GM12878 (cell line): ENCODE results near the gene PSAT1. TPM values are rescaled to one million over a fixed set of nuclear protein-coding genes. Genes with fewer than 3 reads are reported as not detected.

Source experiments
- ATAC-seq: fragments of 200-7000 bp; cut with Tn5 transposase; 3 replicates; pipeline ENCODE4 v1.9.1; 2020; ENCODE audit warnings: mild to moderate bottlenecking, moderate library complexity
- BruUV-seq: library from RNA; stranded (reverse); fragments of 400-500 nt; replicated peaks from 2 replicates; lab custom pipeline; 2021; lab: Mats Ljungman, UMichigan
- CTCF ChIA-PET: fragments of 300-600 bp; sonication (Branson Sonifier 250); formaldehyde crosslinking; extraction: SDS; loops from one replicate; lab custom pipeline; 2021; ENCODE audit warnings: inconsistent platforms; lab: Yijun Ruan, JAX
- POLR2A ChIA-PET: fragments of 350-600 bp; formaldehyde crosslinking; extraction: SDS; loops from one replicate; lab custom pipeline; 2021; ENCODE audit warnings: inconsistent platforms; lab: Charles Lee
- RAD21 ChIA-PET: fragments of 300-600 bp; sonication (Branson Sonifier 250); formaldehyde crosslinking; loops from one replicate; lab custom pipeline; 2023; ENCODE audit warnings: antibody characterized with exemption; ENCODE audit not compliant: unreplicated experiment; lab: Charles Lee
- SMC1A ChIA-PET: fragments of 300-600 bp; sonication (Branson Sonifier 250); formaldehyde crosslinking; loops from one replicate; lab custom pipeline; 2023; ENCODE audit not compliant: unreplicated experiment, uncharacterized antibody; lab: Charles Lee
- DNase-seq: peaks from one replicate; pipeline ENCODE4 v3.0.0-alpha.2; 2011; ENCODE audit warnings: low read depth, low spot score
- FAIRE-seq: peaks from 3 replicates; lab custom pipeline; 2011; peaks lifted over from hg19 to GRCh38; lab: Jason Lieb, UNC
- H2AFZ ChIP-seq: 2 replicates; pipeline ENCODE4 v1.6.0; 2011; ENCODE audit warnings: low read depth, low read length, control low read depth; ENCODE audit not compliant: control insufficient read depth
- H3K27ac ChIP-seq: 2 replicates; pipeline ENCODE4 v1.5.1; 2011; ENCODE audit warnings: control low read depth; ENCODE audit not compliant: control insufficient read depth, insufficient read depth
- H3K27me3 ChIP-seq, 2 experiments: replicated peaks in 1 of 2; 2 replicates each; pipeline versions ENCODE4 v1.6.0 to v1.6.1; 2011; ENCODE audit warnings: low read length in 1 of 2; ENCODE audit not compliant: control insufficient read depth in 2 of 2, insufficient read depth in 2 of 2
- H3K36me3 ChIP-seq, 2 experiments: 2 replicates each; pipeline ENCODE4 v1.5.1; 2011; ENCODE audit warnings: low read length in 1 of 2; ENCODE audit not compliant: control insufficient read depth in 2 of 2, insufficient read depth in 2 of 2
- H3K4me1 ChIP-seq: 2 replicates; pipeline ENCODE4 v1.6.1; 2011; ENCODE audit warnings: mild to moderate bottlenecking, low read length, moderate library complexity, mixed read lengths; ENCODE audit not compliant: control insufficient read depth, insufficient read depth
- H3K4me2 ChIP-seq: 2 replicates; pipeline ENCODE4 v1.6.0; 2011; ENCODE audit warnings: control low read depth; ENCODE audit not compliant: control insufficient read depth, insufficient read depth
- H3K4me3 ChIP-seq: fragments of 200-600 bp; sonication (generic); 2 replicates; pipeline ENCODE4 v1.5.1; 2016
- H3K79me2 ChIP-seq: 2 replicates; pipeline ENCODE4 v1.6.0; 2011; ENCODE audit warnings: low read length; ENCODE audit not compliant: control insufficient read depth, insufficient read depth
- H3K9ac ChIP-seq: 2 replicates; pipeline ENCODE4 v1.8.0; 2011; ENCODE audit warnings: low read length, control low read depth, mixed read lengths; ENCODE audit not compliant: control insufficient read depth, insufficient read depth
- H3K9me3 ChIP-seq: replicated peaks from 3 replicates; pipeline ENCODE4 v1.5.1; 2011; ENCODE audit warnings: mild to moderate bottlenecking, low read length; ENCODE audit not compliant: control insufficient read depth, insufficient read depth
- H4K20me1 ChIP-seq: 2 replicates; pipeline ENCODE4 v1.6.0; 2011; ENCODE audit not compliant: control insufficient read depth, insufficient read depth
- ATF3 ChIP-seq: IDR thresholded peaks from 2 replicates; pipeline ENCODE4 v1.6.1; 2011; ENCODE audit warnings: low read depth, mild to moderate bottlenecking, low read length, moderate library complexity, borderline replicate concordance; ENCODE audit errors: extremely low read depth
- FOS ChIP-seq: IDR thresholded peaks from 3 replicates; pipeline ENCODE4 v1.6.1; 2011; ENCODE audit warnings: borderline replicate concordance; ENCODE audit not compliant: insufficient read length; ENCODE audit errors: extremely low read depth
- KDM1A ChIP-seq: fragments of 200-600 bp; sonication (generic); IDR thresholded peaks from 2 replicates; pipeline ENCODE4 v1.6.1; 2016; ENCODE audit warnings: borderline replicate concordance
- SREBF2 ChIP-seq: IDR thresholded peaks from 2 replicates; pipeline ENCODE4 v1.6.1; 2012; ENCODE audit warnings: mild to moderate bottlenecking, low read length
- STAT1 ChIP-seq: fragments of 450-650 bp; conservative IDR thresholded peaks from 2 replicates; pipeline ENCODE4 v1.6.1; 2014; ENCODE audit warnings: antibody characterized with exemption, mild to moderate bottlenecking
- WGBS: methylation state at CpG from one replicate; pipeline ENCODE4 v1.1.6; 2016; ENCODE audit warnings: low lambda C conversion rate; ENCODE audit not compliant: insufficient replicate concordance, insufficient coverage; ENCODE audit errors: missing lambda C conversion rate; 5-methylcytosine and 5-hydroxymethylcytosine counted together
- in situ Hi-C: fragments of 300-500 bp; cut with MboI; formaldehyde crosslinking; loops from 9 replicates; pipeline ENCODE4 v1.14.3; 2018; ENCODE audit warnings: mixed read lengths
- intact Hi-C: fragments of 100-400 bp; cut with micrococcal nuclease; formaldehyde crosslinking; loops from one replicate; pipeline ENCODE4 v1.14.2; 2022; ENCODE audit not compliant: unreplicated experiment
- polyA plus RNA-seq, 11 experiments: library from polyadenylated mRNA; depleted of rRNA in 4 of 11; unstranded in 6 of 11; stranded (reverse) in 5 of 11; fragments of >200 nt; fragmentation: Nextera tagmentation in 4 of 11; fragmentation: Illumina TruSeq in 1 of 11; extraction: Ambion mirVana in 4 of 11; extraction: Trizol in 1 of 11; gene quantifications; 1 replicate in 1 of 11; 2 replicates in 10 of 11; pipeline versions ENCODE4 v1.2.1 to v1.2.3, GENCODE V29; 2011 to 2016; ENCODE audit warnings: inconsistent platforms in 2 of 11, missing spikeins in 2 of 11, low read depth in 1 of 11
- total RNA-seq, 4 experiments: library from RNA; depleted of rRNA in 3 of 4; stranded (reverse); fragments of >200 nt in 3 of 4; fragmentation: Illumina TruSeq in 1 of 4; extraction: Trizol in 1 of 4; gene quantifications; 2 replicates each; pipeline versions ENCODE4 v1.2.1 to v1.2.3, GENCODE V29; 2013 to 2021
- TF ChIP-seq, protein P1 (sequence below): fragments of 450-650 bp; formaldehyde crosslinking; IDR thresholded peaks from 2 replicates; pipeline ENCODE4 v1.4.0; 2022; ENCODE audit warnings: mild to moderate bottlenecking, moderate library complexity

The PSAT1 gene
- total and polyA plus RNA-seq, 10 of the 15 experiments (the other 5 are each of a cell fraction or from before 2014, with no cell fraction given), result 35.1 to 126 (median 51.9) TPM

- no peaks in the 10 kb centered on the region for H3K9me3 ChIP-seq
- ChIA-PET RAD21 (no interaction called here), SMC1A (interaction anchor here (0.6 kb wide), 1 partner anchor 25 kb away, joined by 3 read pairs; no protein-coding TSS in a partner anchor), CTCF (no interaction called here), POLR2A (no interaction called here)
- H3K27me3 ChIP-seq, result no peaks in the 10 kb centered on the region
- no peaks in the 10 kb centered on the region for H4K20me1 ChIP-seq
- no TSS peak for BruUV-seq
- H3K36me3 ChIP-seq, result peaks cover 5 to 7% of the 10 kb centered on the region in 2 experiments
- no peak overlapping the region for H3K4me2 ChIP-seq
- DNase-seq (no peak), ATAC-seq (no peak), FAIRE-seq (no peak)
- H3K9ac ChIP-seq, result no peak overlapping the region
- no peaks in the 10 kb centered on the region for H3K4me1 ChIP-seq
- H2AFZ ChIP-seq, result no peak overlapping the region
- no peaks in the 10 kb centered on the region for H3K79me2 ChIP-seq
- H3K4me3 ChIP-seq, result no peak overlapping the region
- 96% methylated on average over 5 of the region's 5 CpGs for WGBS
- intact Hi-C loops, result no loop called here
- H3K27ac ChIP-seq, result no peak overlapping the region
- TF ChIP-seq, protein P1, sequence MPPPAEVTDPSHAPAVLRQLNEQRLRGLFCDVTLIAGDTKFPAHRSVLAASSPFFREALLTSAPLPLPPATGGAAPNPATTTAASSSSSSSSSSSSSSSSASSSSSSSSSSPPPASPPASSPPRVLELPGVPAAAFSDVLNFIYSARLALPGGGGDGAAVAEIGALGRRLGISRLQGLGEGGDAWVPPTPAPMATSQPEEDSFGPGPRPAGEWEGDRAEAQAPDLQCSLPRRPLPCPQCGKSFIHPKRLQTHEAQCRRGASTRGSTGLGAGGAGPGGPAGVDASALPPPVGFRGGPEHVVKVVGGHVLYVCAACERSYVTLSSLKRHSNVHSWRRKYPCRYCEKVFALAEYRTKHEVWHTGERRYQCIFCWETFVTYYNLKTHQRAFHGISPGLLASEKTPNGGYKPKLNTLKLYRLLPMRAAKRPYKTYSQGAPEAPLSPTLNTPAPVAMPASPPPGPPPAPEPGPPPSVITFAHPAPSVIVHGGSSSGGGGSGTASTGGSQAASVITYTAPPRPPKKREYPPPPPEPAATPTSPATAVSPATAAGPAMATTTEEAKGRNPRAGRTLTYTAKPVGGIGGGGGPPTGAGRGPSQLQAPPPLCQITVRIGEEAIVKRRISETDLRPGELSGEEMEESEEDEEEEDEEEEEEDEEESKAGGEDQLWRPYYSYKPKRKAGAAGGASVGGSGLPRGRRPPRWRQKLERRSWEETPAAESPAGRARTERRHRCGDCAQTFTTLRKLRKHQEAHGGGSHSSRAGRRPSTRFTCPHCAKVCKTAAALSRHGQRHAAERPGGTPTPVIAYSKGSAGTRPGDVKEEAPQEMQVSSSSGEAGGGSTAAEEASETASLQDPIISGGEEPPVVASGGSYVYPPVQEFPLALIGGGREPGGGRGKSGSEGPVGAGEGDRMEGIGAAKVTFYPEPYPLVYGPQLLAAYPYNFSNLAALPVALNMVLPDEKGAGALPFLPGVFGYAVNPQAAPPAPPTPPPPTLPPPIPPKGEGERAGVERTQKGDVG, result no peak
- TF ChIP-seq FOS (no peak), SREBF2 (no peak), ATF3 (no peak), KDM1A (no peak), STAT1 (no peak)
- TF ChIP-seq, all 136 proteins: peak for 0
- in situ Hi-C loops, result no loop called here
Measured at GRCh38 chr9:78311075-78311474, 14.2 kb downstream of the PSAT1 start.
